Chondrocyte (in vitro differentiated cells): ENCODE data around the gene SGMS2. TPM values are rescaled to one million over a fixed set of nuclear protein-coding genes. Genes with fewer than 3 reads are reported as not detected.

Experiments
- DNase-seq: peaks from one replicate; pipeline ENCODE4 v3.0.0; 2021; ENCODE audit warnings: mixed read lengths, low spot score
- H3K27ac Mint-ChIP-seq: one replicate; pipeline ENCODE4 v1.8.0; 2021; ENCODE audit warnings: mild to moderate bottlenecking, moderate library complexity, mixed read lengths; ENCODE audit not compliant: unreplicated experiment
- H3K27me3 Mint-ChIP-seq: 2 replicates; pipeline ENCODE4 v1.8.0; 2021; ENCODE audit warnings: low read depth, mixed read lengths
- H3K36me3 Mint-ChIP-seq: 2 replicates; pipeline ENCODE4 v1.8.0; 2021; ENCODE audit warnings: low read depth, mixed read lengths
- H3K4me1 Mint-ChIP-seq: 2 replicates; pipeline ENCODE4 v1.8.0; 2021; ENCODE audit warnings: low read depth, mild to moderate bottlenecking, mixed read lengths
- H3K4me3 Mint-ChIP-seq: one replicate; pipeline ENCODE4 v1.8.0; 2021; ENCODE audit warnings: mild to moderate bottlenecking, moderate library complexity, mixed read lengths; ENCODE audit not compliant: unreplicated experiment
- H3K9me3 Mint-ChIP-seq: 2 replicates; pipeline ENCODE4 v1.8.0; 2021; ENCODE audit warnings: low read depth, mixed read lengths
- total RNA-seq: library from RNA; stranded (reverse); gene quantifications from 3 replicates; pipeline ENCODE4 v1.2.1, GENCODE V29; 2021
- TF ChIP-seq, protein P1 (sequence below): fragments of 200-600 bp; sonication (generic); IDR thresholded peaks from 2 replicates; pipeline ENCODE4 v1.5.0; 2021; ENCODE audit warnings: antibody characterized with exemption, mild to moderate bottlenecking, moderate library complexity

SGMS2 gene
- total RNA-seq, 1 donor from 2014 or later = 71.5 TPM

DNA sequence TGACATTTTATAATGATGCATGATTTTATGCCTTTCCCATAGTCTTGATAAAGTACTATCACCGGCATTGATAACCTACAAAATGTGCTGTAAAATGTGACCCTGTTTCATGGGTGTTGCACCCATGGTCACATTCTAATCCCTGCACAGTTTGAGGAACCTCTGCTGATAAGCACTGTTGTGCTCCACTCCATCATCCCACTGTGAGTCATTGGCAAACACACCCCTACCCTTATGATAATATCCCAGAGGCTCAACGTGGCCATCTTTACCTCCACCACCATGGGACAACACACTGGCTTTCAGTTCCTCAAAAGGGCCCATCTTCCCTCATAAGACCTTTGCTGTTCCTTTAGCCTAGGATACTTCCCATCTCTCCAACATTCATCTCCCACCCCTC, 32.0 kb upstream of the SGMS2 start:
- Mint-ChIP-seq H3K36me3 (peaks cover 2% of the 10 kb centered on the region), H3K4me1 (no peaks in the 10 kb centered on the region), H3K27ac (no peak overlapping the region), H3K27me3 (peaks cover 31% of the 10 kb centered on the region), H3K4me3 (no peak overlapping the region), H3K9me3 (no peaks in the 10 kb centered on the region)
- no peak for DNase-seq
- TF ChIP-seq, protein P1, sequence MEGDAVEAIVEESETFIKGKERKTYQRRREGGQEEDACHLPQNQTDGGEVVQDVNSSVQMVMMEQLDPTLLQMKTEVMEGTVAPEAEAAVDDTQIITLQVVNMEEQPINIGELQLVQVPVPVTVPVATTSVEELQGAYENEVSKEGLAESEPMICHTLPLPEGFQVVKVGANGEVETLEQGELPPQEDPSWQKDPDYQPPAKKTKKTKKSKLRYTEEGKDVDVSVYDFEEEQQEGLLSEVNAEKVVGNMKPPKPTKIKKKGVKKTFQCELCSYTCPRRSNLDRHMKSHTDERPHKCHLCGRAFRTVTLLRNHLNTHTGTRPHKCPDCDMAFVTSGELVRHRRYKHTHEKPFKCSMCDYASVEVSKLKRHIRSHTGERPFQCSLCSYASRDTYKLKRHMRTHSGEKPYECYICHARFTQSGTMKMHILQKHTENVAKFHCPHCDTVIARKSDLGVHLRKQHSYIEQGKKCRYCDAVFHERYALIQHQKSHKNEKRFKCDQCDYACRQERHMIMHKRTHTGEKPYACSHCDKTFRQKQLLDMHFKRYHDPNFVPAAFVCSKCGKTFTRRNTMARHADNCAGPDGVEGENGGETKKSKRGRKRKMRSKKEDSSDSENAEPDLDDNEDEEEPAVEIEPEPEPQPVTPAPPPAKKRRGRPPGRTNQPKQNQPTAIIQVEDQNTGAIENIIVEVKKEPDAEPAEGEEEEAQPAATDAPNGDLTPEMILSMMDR = no peak

DNA sequence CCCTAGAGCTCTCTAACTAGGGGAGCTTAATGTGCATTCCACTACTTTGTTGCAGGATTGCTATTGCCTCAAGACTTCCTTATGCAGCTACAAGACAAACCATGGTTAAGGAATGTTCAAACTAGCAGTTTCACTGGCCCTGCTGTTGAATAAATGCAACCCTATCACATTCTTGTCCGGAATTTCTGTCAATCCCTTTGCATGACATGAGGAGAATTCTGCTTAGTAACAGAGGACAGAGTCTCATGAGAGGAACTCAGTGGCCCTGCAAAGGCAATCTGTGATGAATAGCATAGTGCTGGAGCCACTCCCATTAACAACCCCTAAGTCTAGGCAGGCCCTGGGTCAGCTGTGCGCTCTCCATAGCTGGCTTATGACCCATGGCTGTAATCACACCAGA, 30.7 kb upstream of the SGMS2 start:
- no peak overlapping the region for H3K4me3 Mint-ChIP-seq
- H3K27me3 Mint-ChIP-seq = peaks cover 35% of the 10 kb centered on the region
- no peaks in the 10 kb centered on the region for H3K4me1 Mint-ChIP-seq
- no peaks in the 10 kb centered on the region for H3K9me3 Mint-ChIP-seq
- peaks cover 3% of the 10 kb centered on the region for H3K36me3 Mint-ChIP-seq
- no peak for DNase-seq
- H3K27ac Mint-ChIP-seq = no peak overlapping the region
- TF ChIP-seq, protein P1 = no peak

DNA sequence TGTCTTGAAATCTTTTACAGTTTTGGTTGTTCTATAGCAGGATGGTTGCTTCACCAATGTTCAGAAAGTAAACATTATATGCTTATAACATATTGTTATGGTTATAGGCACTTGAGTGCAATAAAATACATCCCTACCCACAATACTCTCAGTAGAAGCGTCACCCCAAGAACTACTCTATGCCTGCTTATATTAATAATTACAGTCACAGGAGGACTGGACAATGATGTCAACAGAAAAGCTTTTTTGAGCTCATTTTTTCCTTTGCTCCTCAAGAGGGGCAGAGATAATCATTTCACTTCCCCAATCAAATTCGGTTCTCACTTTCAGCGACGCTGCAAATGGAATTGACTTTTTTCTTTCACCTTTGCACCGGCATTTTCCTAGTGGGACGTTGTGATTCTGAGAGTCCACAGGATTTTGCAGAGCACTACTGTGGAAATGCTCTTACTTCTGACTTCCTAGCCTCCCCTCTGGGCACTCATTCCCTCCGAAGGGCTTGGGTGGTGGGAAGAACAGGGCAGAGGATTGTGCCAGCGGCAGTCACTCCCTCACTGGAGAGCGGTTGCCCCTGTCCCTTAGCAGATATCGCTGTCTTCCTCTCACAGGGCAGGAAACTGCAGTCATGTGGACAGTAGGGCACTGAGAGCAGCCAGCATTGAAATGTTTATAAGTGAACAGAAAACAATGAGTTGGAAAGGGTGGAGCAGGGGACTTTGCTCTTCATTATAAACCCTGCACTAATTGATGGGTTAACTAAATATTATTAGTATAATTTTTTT, 24.9 kb upstream of the SGMS2 start:
- H3K36me3 Mint-ChIP-seq = peaks cover 1% of the 10 kb centered on the region
- H3K27me3 Mint-ChIP-seq = peaks cover 30% of the 10 kb centered on the region
- H3K4me3 Mint-ChIP-seq = no peak overlapping the region
- H3K9me3 Mint-ChIP-seq = no peaks in the 10 kb centered on the region
- TF ChIP-seq, protein P1 = no peak
- H3K27ac Mint-ChIP-seq = no peak overlapping the region
- peaks cover 11% of the 10 kb centered on the region for H3K4me1 Mint-ChIP-seq
- no peak for DNase-seq

DNA sequence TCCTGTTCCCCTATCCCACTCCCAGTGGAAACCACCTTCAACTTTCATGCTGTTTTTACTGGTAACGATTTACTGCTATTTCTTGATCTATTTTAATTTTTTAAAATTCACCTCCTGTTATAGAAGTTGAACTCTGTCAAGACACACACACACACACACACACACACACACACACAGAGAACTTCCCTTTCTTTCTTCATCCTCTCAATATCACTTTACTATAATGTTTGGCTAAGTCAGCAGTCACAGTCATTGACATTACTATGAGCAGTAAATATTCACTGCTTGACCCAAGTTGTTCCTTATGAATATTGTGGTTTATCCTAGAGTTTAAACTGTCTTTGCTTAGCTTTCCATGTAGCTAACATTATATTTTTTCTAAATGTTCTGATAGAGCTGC, 24.0 kb upstream of the SGMS2 start:
- Mint-ChIP-seq H3K27ac (no peak overlapping the region), H3K36me3 (peaks cover 1% of the 10 kb centered on the region), H3K4me3 (no peak overlapping the region), H3K9me3 (no peaks in the 10 kb centered on the region), H3K27me3 (peaks cover 22% of the 10 kb centered on the region), H3K4me1 (peaks cover 17% of the 10 kb centered on the region)
- TF ChIP-seq, protein P1 = no peak
- no peak for DNase-seq

DNA sequence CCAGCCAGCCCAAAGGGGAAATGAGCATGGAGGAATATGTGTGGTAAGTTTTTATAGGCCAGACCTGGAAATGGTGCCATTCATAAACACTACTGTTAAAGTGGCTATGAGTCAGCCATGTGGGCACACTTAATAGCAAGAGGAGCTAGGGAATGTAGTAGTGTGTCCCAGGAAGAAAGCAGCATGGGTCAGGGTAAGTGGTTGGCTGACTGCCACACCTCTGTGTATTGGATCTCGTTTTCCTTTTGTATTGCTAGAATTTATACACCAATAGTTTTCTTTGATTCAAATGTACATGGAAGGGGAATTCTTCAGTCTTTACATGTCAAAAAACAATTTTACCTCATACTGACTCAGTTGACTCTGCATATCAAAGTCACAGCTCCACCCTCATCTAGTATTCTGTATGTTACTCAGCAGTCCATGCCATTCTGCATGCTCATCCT, 22.9 kb upstream of the SGMS2 start:
- peaks cover 1% of the 10 kb centered on the region for H3K36me3 Mint-ChIP-seq
- H3K27me3 Mint-ChIP-seq = peaks cover 13% of the 10 kb centered on the region
- no peak for DNase-seq
- TF ChIP-seq, protein P1 = no peak
- H3K4me1 Mint-ChIP-seq = peaks cover 26% of the 10 kb centered on the region
- no peaks in the 10 kb centered on the region for H3K9me3 Mint-ChIP-seq
- H3K27ac Mint-ChIP-seq = no peak overlapping the region
- no peak overlapping the region for H3K4me3 Mint-ChIP-seq
